HCT116 (cell line): ENCODE measurements around the gene ATXN1. TPM values are rescaled to one million over a fixed set of nuclear protein-coding genes. Genes with fewer than 3 reads are reported as not detected.
A peak's percentile ranks its signal among the peaks of the same experiment; 100 is the strongest.

Experiments used
- ATAC-seq: fragments of 200-7000 bp; cut with Tn5 transposase; 2 replicates; pipeline ENCODE4 v1.9.1; 2020; ENCODE audit warnings: mild to moderate bottlenecking, moderate library complexity
- BruUV-seq: library from RNA; stranded (reverse); fragments of 400-500 nt; replicated peaks from 2 replicates; lab custom pipeline; 2021; lab: Mats Ljungman, UMichigan
- CTCF ChIA-PET: fragments of 300-600 bp; sonication (Branson Sonifier 250); formaldehyde crosslinking; loops from one replicate; lab custom pipeline; 2021; ENCODE audit warnings: antibody characterized with exemption; lab: Charles Lee
- POLR2A ChIA-PET: fragments of 300-600, 350-600 bp; sonication (Branson Sonifier 250); formaldehyde crosslinking; loops from one replicate; lab custom pipeline; 2021; ENCODE audit warnings: antibody characterized with exemption; lab: Charles Lee
- RAD21 ChIA-PET, 2 experiments: fragments of 300-600 bp; sonication (Branson Sonifier 250); formaldehyde crosslinking; loops; one replicate each; lab custom pipeline; 2023; ENCODE audit warnings: low total read pairs in 2 of 2; ENCODE audit not compliant: uncharacterized antibody in 2 of 2, unreplicated experiment in 2 of 2, low non-redundant PET in 1 of 2; lab: Charles Lee
- DNase-seq: peaks from one replicate; pipeline ENCODE4 v3.0.0-alpha.2; 2010; ENCODE audit warnings: low read depth, low spot score
- H2AFZ ChIP-seq: fragments of 200-600 bp; shearing (Covaris generic), sonication (generic); 2 replicates; pipeline ENCODE4 v1.6.1; 2017; ENCODE audit warnings: low read depth, mixed run types, mixed read lengths, antibody characterized with exemption, low read length; ENCODE audit not compliant: poor library complexity, severe bottlenecking
- H3K27ac ChIP-seq: 2 replicates; pipeline ENCODE4 v1.5.1; 2012; ENCODE audit warnings: low read depth, low read length
- H3K27me3 ChIP-seq: fragments of 200-600 bp; sonication (generic); 2 replicates; pipeline ENCODE4 v1.6.1; 2016; ENCODE audit warnings: mixed run types, low read length, mixed read lengths; ENCODE audit not compliant: insufficient read depth
- H3K36me3 ChIP-seq, 2 experiments: fragments of 200-500 bp in 1 of 2; fragments of 200-600 bp in 1 of 2; sonication (Bioruptor generic) in 1 of 2; sonication (generic) in 1 of 2; 2 replicates each; pipeline versions ENCODE4 v1.5.1 to v1.6.1; 2014 to 2016; ENCODE audit warnings: low read length in 2 of 2, inconsistent platforms in 1 of 2, mixed read lengths in 1 of 2, mixed run types in 1 of 2; ENCODE audit not compliant: insufficient read depth in 2 of 2, control insufficient read depth in 1 of 2
- H3K4me1 ChIP-seq, 2 experiments: fragments of 200-600 bp in 1 of 2; sonication (generic) in 1 of 2; 2 replicates each; pipeline versions ENCODE4 v1.5.1 to v1.6.1; 2012 to 2017; ENCODE audit warnings: low read length in 2 of 2, inconsistent platforms in 1 of 2, mild to moderate bottlenecking in 1 of 2, mixed read lengths in 1 of 2, mixed run types in 1 of 2, moderate library complexity in 1 of 2; ENCODE audit not compliant: insufficient read depth in 2 of 2, control insufficient read depth in 1 of 2
- H3K4me2 ChIP-seq: fragments of 200-600 bp; sonication (generic); 2 replicates; pipeline ENCODE4 v1.6.1; 2017; ENCODE audit warnings: mixed run types, low read length, mixed read lengths
- H3K4me3 ChIP-seq, 2 experiments: fragments of 200-600 bp in 1 of 2; sonication (generic) in 1 of 2; replicated peaks in 1 of 2; 2 replicates each; pipeline ENCODE4 v1.5.1; 2011 to 2016; ENCODE audit warnings: low read length in 2 of 2, control low read depth in 1 of 2, low read depth in 1 of 2, mild to moderate bottlenecking in 1 of 2, mixed read lengths in 1 of 2, mixed run types in 1 of 2
- H3K79me2 ChIP-seq: fragments of 200-600 bp; sonication (generic); 2 replicates; pipeline ENCODE4 v1.6.1; 2017; ENCODE audit warnings: mild to moderate bottlenecking, mixed run types, low read length, moderate library complexity, mixed read lengths; ENCODE audit not compliant: insufficient read depth
- H3K9ac ChIP-seq: fragments of 200-600 bp; sonication (generic); 2 replicates; pipeline ENCODE4 v1.6.1; 2016; ENCODE audit warnings: low read length, mixed read lengths
- H3K9me2 ChIP-seq: fragments of 200-600 bp; sonication (generic), shearing (Covaris generic); 2 replicates; pipeline ENCODE4 v1.6.1; 2017; ENCODE audit warnings: mixed run types, mild to moderate bottlenecking, moderate library complexity; ENCODE audit not compliant: insufficient read depth
- H3K9me3 ChIP-seq, 2 experiments: fragments of 200-500 bp in 1 of 2; fragments of 200-600 bp in 1 of 2; sonication (Bioruptor generic) in 1 of 2; sonication (generic) in 1 of 2; 2 replicates each; pipeline ENCODE4 v1.6.1; 2014 to 2017; ENCODE audit warnings: low read length in 2 of 2, mixed read lengths in 2 of 2, inconsistent platforms in 1 of 2, low read depth in 1 of 2, mild to moderate bottlenecking in 1 of 2, mixed run types in 1 of 2, moderate library complexity in 1 of 2; ENCODE audit not compliant: control insufficient read depth in 1 of 2, insufficient read depth in 1 of 2
- H4K20me1 ChIP-seq: fragments of 200-600 bp; sonication (generic), shearing (Covaris generic); 2 replicates; pipeline ENCODE4 v1.6.1; 2017; ENCODE audit warnings: mixed run types, mild to moderate bottlenecking, moderate library complexity; ENCODE audit not compliant: insufficient read depth
- EGR1 ChIP-seq: IDR thresholded peaks from 2 replicates; pipeline ENCODE4 v1.6.1; 2012; ENCODE audit warnings: low read depth
- EZH2 ChIP-seq: fragments of 200-600 bp; sonication (generic); IDR thresholded peaks from 2 replicates; pipeline ENCODE4 v1.6.1; 2017; ENCODE audit warnings: antibody characterized with exemption, mixed run types
- EZH2phosphoT487 ChIP-seq: fragments of 200-600 bp; IDR thresholded peaks from 2 replicates; pipeline ENCODE4 v1.6.1; 2018; ENCODE audit warnings: antibody characterized with exemption, borderline replicate concordance
- FOSL1 ChIP-seq: IDR thresholded peaks from 2 replicates; pipeline ENCODE4 v1.6.1; 2012; ENCODE audit warnings: low read depth
- JUND ChIP-seq: IDR thresholded peaks from 2 replicates; pipeline ENCODE4 v1.6.1; 2012
- POLR2AphosphoS5 ChIP-seq: IDR thresholded peaks from 2 replicates; pipeline ENCODE4 v1.6.1; 2011; ENCODE audit warnings: mild to moderate bottlenecking, low read depth, low read length, moderate library complexity
- SP1 ChIP-seq: IDR thresholded peaks from 2 replicates; pipeline ENCODE4 v1.6.1; 2012; ENCODE audit warnings: low read depth
- SRF ChIP-seq: IDR thresholded peaks from 2 replicates; pipeline ENCODE4 v1.6.1; 2012; ENCODE audit warnings: low read depth
- TCF7L2 ChIP-seq: IDR thresholded peaks from 2 replicates; pipeline ENCODE4 v1.7.0; 2011; ENCODE audit warnings: borderline replicate concordance, inconsistent platforms; ENCODE audit not compliant: insufficient read depth, insufficient read length; ENCODE audit errors: extremely low read depth
- YY1 ChIP-seq: IDR thresholded peaks from 2 replicates; pipeline ENCODE4 v1.6.1; 2011; ENCODE audit warnings: low read length, low read depth, moderate library complexity, mild to moderate bottlenecking; ENCODE audit not compliant: insufficient replicate concordance; ENCODE audit errors: extremely low read depth
- intact Hi-C: fragments of 100-400 bp; cut with micrococcal nuclease; formaldehyde crosslinking; loops from 2 replicates; pipeline ENCODE4 v1.10.0; 2022
- total RNA-seq: library from RNA; stranded (reverse); gene quantifications from one replicate; pipeline ENCODE4 v1.2.1, GENCODE V29; 2021; ENCODE audit not compliant: unreplicated experiment
- TF ChIP-seq, protein P1 (sequence below): IDR thresholded peaks from 2 replicates; pipeline ENCODE4 v1.6.1; 2012; ENCODE audit warnings: low read depth
- TF ChIP-seq, protein P2 (sequence below): IDR thresholded peaks from 2 replicates; pipeline ENCODE4 v1.6.1; 2012

Gene ATXN1
- total RNA-seq, 1 experiment from 2014 or later = 21.0 TPM

DNA sequence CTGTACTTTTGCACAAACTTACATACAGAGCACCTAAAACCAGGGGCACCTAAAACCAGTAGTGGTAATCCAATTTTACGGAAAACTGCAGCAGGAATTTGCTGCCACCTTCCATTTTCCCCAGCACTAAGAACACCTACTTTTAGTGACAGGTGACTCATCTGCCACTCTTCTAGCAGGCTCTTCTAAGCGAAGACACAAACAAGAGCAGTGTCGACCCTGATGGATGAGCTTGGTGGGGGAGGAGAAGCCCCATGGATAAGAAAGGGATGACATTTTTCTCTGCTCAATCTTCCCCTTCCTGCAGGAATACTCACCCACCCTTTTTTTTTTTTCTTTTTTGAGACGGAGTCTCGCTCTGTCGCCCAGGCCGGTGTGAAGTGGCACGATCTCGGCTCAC is 406.0 kb downstream of the ATXN1 start:
- intact Hi-C loops = no loop called here
- peak overlapping the region; percentile 80 for H3K4me2 ChIP-seq

More for the DNA sequence above, 406.0 kb downstream of the ATXN1 start:
- H3K36me3 ChIP-seq = no peaks in the 10 kb centered on the region
- no peaks in the 10 kb centered on the region for H3K9me2 ChIP-seq
- peaks cover 17 to 25% of the 10 kb centered on the region in 2 experiments for H3K4me1 ChIP-seq
- H3K27ac ChIP-seq = peak overlapping the region; percentile 45
- TF ChIP-seq SRF (no peak), EZH2phosphoT487 (no peak), TCF7L2 (no peak), EGR1 (no peak), POLR2AphosphoS5 (no peak), FOSL1 (no peak), JUND (no peak), EZH2 (no peak), SP1 (no peak), YY1 (no peak)
- TF ChIP-seq, protein P1, sequence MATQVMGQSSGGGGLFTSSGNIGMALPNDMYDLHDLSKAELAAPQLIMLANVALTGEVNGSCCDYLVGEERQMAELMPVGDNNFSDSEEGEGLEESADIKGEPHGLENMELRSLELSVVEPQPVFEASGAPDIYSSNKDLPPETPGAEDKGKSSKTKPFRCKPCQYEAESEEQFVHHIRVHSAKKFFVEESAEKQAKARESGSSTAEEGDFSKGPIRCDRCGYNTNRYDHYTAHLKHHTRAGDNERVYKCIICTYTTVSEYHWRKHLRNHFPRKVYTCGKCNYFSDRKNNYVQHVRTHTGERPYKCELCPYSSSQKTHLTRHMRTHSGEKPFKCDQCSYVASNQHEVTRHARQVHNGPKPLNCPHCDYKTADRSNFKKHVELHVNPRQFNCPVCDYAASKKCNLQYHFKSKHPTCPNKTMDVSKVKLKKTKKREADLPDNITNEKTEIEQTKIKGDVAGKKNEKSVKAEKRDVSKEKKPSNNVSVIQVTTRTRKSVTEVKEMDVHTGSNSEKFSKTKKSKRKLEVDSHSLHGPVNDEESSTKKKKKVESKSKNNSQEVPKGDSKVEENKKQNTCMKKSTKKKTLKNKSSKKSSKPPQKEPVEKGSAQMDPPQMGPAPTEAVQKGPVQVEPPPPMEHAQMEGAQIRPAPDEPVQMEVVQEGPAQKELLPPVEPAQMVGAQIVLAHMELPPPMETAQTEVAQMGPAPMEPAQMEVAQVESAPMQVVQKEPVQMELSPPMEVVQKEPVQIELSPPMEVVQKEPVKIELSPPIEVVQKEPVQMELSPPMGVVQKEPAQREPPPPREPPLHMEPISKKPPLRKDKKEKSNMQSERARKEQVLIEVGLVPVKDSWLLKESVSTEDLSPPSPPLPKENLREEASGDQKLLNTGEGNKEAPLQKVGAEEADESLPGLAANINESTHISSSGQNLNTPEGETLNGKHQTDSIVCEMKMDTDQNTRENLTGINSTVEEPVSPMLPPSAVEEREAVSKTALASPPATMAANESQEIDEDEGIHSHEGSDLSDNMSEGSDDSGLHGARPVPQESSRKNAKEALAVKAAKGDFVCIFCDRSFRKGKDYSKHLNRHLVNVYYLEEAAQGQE = no peak
- TF ChIP-seq, protein P2, sequence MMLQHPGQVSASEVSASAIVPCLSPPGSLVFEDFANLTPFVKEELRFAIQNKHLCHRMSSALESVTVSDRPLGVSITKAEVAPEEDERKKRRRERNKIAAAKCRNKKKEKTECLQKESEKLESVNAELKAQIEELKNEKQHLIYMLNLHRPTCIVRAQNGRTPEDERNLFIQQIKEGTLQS = no peak
- TF ChIP-seq, all 23 proteins: peak for 0
- BruUV-seq = no TSS peak
- Histone ChIP-seq H3K79me2 (no peaks in the 10 kb centered on the region), H2AFZ (no peak overlapping the region), H4K20me1 (no peaks in the 10 kb centered on the region), H3K27me3 (no peaks in the 10 kb centered on the region), H3K9ac (peak overlapping the region; percentile 37), H3K9me3 (no peaks in the 10 kb centered on the region), H3K4me3 (peak overlapping the region; percentile 2 to 50; a peak in 2 of 4 replicates)
- peak; percentile 56 for ATAC-seq
- ChIA-PET POLR2A (interaction anchor here (1.1 kb wide), 1 partner anchor 10 kb away, joined by 3 read pairs; no protein-coding TSS in a partner anchor), CTCF (no interaction called here), RAD21 (no interaction called here)
- no peak for DNase-seq
